ENCODE results near the gene CHD5.
A peak's percentile ranks its signal among the peaks of the same experiment; 100 is the strongest.

DNA sequence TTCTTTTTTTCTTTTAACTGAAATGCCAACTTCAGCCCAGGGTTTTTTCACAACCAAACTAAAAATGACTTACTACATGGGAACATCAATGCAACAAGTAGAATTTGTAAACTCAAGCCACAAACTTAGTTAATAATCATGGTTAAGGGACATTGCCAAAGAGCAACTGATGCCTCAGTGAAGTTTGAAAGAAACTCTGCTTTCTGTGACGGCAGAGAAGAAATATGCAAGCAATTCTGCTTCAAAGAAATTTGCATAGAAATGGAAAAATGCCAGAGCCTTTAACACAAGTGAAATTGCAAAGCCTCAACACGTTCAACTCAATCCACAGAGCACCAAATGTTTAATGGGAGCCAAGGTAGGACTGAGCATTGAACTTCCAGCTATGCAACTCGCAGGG, 5.0 kb upstream of the CHD5 start:
- TF ChIP-seq CEBPB (IDR thresholded peaks at IDR 0.05; ENCODE audit: low read depth, low read length) (peak; percentile 42; the same call in 1 of the 2 replicates), RFX5 (IDR thresholded peaks at IDR 0.05; ENCODE audit: low read depth, low read length) (no peak), MXI1 (IDR thresholded peaks at IDR 0.05; ENCODE audit: borderline replicate concordance, low read depth, low read length) (no peak), BHLHE40 (IDR thresholded peaks at IDR 0.05; ENCODE audit: low read depth, low read length) (no peak), RAD21 (IDR thresholded peaks at IDR 0.05; ENCODE audit: low read length) (no peak), MAZ (IDR thresholded peaks at IDR 0.05; ENCODE audit: borderline replicate concordance, low read depth, low read length) (no peak), POLR2A (IDR thresholded peaks at IDR 0.05; ENCODE audit: low read depth, low read length) (no peak)
- TF ChIP-seq, protein P1, sequence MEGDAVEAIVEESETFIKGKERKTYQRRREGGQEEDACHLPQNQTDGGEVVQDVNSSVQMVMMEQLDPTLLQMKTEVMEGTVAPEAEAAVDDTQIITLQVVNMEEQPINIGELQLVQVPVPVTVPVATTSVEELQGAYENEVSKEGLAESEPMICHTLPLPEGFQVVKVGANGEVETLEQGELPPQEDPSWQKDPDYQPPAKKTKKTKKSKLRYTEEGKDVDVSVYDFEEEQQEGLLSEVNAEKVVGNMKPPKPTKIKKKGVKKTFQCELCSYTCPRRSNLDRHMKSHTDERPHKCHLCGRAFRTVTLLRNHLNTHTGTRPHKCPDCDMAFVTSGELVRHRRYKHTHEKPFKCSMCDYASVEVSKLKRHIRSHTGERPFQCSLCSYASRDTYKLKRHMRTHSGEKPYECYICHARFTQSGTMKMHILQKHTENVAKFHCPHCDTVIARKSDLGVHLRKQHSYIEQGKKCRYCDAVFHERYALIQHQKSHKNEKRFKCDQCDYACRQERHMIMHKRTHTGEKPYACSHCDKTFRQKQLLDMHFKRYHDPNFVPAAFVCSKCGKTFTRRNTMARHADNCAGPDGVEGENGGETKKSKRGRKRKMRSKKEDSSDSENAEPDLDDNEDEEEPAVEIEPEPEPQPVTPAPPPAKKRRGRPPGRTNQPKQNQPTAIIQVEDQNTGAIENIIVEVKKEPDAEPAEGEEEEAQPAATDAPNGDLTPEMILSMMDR (conservative IDR thresholded peaks at IDR 0.05; ENCODE audit: low read depth, low read length) = no peak
- TF ChIP-seq, protein P2, sequence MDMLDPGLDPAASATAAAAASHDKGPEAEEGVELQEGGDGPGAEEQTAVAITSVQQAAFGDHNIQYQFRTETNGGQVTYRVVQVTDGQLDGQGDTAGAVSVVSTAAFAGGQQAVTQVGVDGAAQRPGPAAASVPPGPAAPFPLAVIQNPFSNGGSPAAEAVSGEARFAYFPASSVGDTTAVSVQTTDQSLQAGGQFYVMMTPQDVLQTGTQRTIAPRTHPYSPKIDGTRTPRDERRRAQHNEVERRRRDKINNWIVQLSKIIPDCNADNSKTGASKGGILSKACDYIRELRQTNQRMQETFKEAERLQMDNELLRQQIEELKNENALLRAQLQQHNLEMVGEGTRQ (IDR thresholded peaks at IDR 0.05; ENCODE audit: low read depth, low read length) = no peak

All from IMR-90 (cell line).